HepG2 (cell line): Measurements from ENCODE around the gene KIF9. TPM values are rescaled to one million over a fixed set of nuclear protein-coding genes. Genes with fewer than 3 reads are reported as not detected.

ENCODE experiments used
- ATAC-seq: fragments of 200-7000 bp; cut with Tn5 transposase; 3 replicates; pipeline ENCODE4 v1.9.1; 2020; ENCODE audit warnings: mild to moderate bottlenecking, moderate library complexity
- BruUV-seq: library from RNA; stranded (reverse); fragments of 400-500 nt; replicated peaks from 2 replicates; lab custom pipeline; 2021; lab: Mats Ljungman, UMichigan
- CTCF ChIA-PET: fragments of 300-600 bp; formaldehyde crosslinking; extraction: SDS; loops from one replicate; lab custom pipeline; 2021; ENCODE audit warnings: low total read pairs, inconsistent platforms, low intra/inter-chr PET ratio; lab: Yijun Ruan, JAX
- POLR2A ChIA-PET: fragments of 350-600 bp; sonication (Branson Sonifier 250); formaldehyde crosslinking; loops from one replicate; lab custom pipeline; 2020; ENCODE audit warnings: antibody characterized with exemption, inconsistent platforms; lab: Yijun Ruan, JAX
- DNase-seq: peaks from one replicate; pipeline ENCODE4 v3.0.0-alpha.2; 2015; ENCODE audit warnings: low spot score
- FAIRE-seq: peaks from 3 replicates; lab custom pipeline; 2011; peaks lifted over from hg19 to GRCh38; lab: Jason Lieb, UNC
- H2AFZ ChIP-seq: one replicate; pipeline ENCODE4 v1.6.1; 2011; ENCODE audit warnings: low read length, inconsistent platforms
- H3K27ac ChIP-seq: fragments of 300-600 bp; 3 replicates; pipeline ENCODE4 v1.8.0; 2011; ENCODE audit warnings: mixed run types, mild to moderate bottlenecking, mixed read lengths, low read length, inconsistent platforms; ENCODE audit not compliant: insufficient read depth; ENCODE audit errors: extremely low read length
- H3K27me3 ChIP-seq, 2 experiments: fragments of 200-600 bp in 1 of 2; 2 replicates in 1 of 2; 3 replicates in 1 of 2; pipeline versions ENCODE4 v1.6.0 to v1.8.0; 2011; ENCODE audit warnings: low read length in 2 of 2, mild to moderate bottlenecking in 2 of 2, moderate library complexity in 2 of 2, inconsistent platforms in 1 of 2; ENCODE audit not compliant: insufficient read depth in 2 of 2, control insufficient read depth in 1 of 2
- H3K36me3 ChIP-seq, 2 experiments: fragments of 200-600 bp in 1 of 2; replicated peaks in 1 of 2; 2 replicates in 1 of 2; 3 replicates in 1 of 2; pipeline versions ENCODE4 v1.5.1 to v1.8.0; 2011; ENCODE audit warnings: low read length in 2 of 2, inconsistent platforms in 1 of 2; ENCODE audit not compliant: insufficient read depth in 2 of 2, control insufficient read depth in 1 of 2
- H3K4me1 ChIP-seq: 2 replicates; pipeline ENCODE4 v1.5.1; 2012; ENCODE audit warnings: low read length, inconsistent platforms; ENCODE audit not compliant: insufficient read depth
- H3K4me2 ChIP-seq: 2 replicates; pipeline ENCODE4 v1.6.0; 2011; ENCODE audit warnings: low read depth, low read length, inconsistent platforms
- H3K4me3 ChIP-seq, 3 experiments: fragments of 200-600 bp in 1 of 3; sonication (generic), shearing (Covaris generic) in 1 of 3; replicated peaks in 1 of 3; 2 replicates each; pipeline ENCODE4 v1.5.1; 2011 to 2016; ENCODE audit warnings: low read length in 3 of 3, inconsistent platforms in 2 of 3, low read depth in 2 of 3, mild to moderate bottlenecking in 2 of 3, control low read depth in 1 of 3, mixed read lengths in 1 of 3; ENCODE audit not compliant: insufficient read depth in 1 of 3
- H3K79me2 ChIP-seq: one replicate; pipeline ENCODE4 v1.6.1; 2011; ENCODE audit warnings: low read length, inconsistent platforms; ENCODE audit not compliant: insufficient read depth
- H3K9ac ChIP-seq: 2 replicates; pipeline ENCODE4 v1.6.0; 2011; ENCODE audit warnings: mild to moderate bottlenecking, low read depth, low read length, inconsistent platforms; ENCODE audit not compliant: insufficient read depth
- H3K9me3 ChIP-seq: 2 replicates; pipeline ENCODE4 v1.5.1; 2012; ENCODE audit warnings: mild to moderate bottlenecking, low read length
- H4K20me1 ChIP-seq: 2 replicates; pipeline ENCODE4 v1.6.0; 2011; ENCODE audit warnings: inconsistent platforms, mild to moderate bottlenecking, low read length, moderate library complexity; ENCODE audit not compliant: insufficient read depth
- CBFB ChIP-seq: sonication (generic); formaldehyde crosslinking; IDR thresholded peaks from 2 replicates; pipeline ENCODE4 v1.4.0; 2020; ENCODE audit warnings: missing genetic modification reagents
- GATAD2A ChIP-seq: IDR thresholded peaks from 2 replicates; pipeline ENCODE4 v1.6.1; 2016
- HIVEP1 ChIP-seq: sonication (generic); formaldehyde crosslinking; IDR thresholded peaks from 2 replicates; pipeline ENCODE4 v1.4.0; 2020; ENCODE audit warnings: mild to moderate bottlenecking, missing genetic modification reagents
- MAFG ChIP-seq: sonication (generic); formaldehyde crosslinking; IDR thresholded peaks from 2 replicates; pipeline ENCODE4 v1.5.1; 2020; ENCODE audit warnings: mild to moderate bottlenecking, missing genetic modification reagents
- MYPOP ChIP-seq: sonication (generic); formaldehyde crosslinking; IDR thresholded peaks from 2 replicates; pipeline ENCODE4 v1.8.1; 2023; ENCODE audit warnings: mild to moderate bottlenecking, moderate library complexity, missing genetic modification reagents
- NPAS2 ChIP-seq: sonication (generic); formaldehyde crosslinking; IDR thresholded peaks from 2 replicates; pipeline ENCODE4 v1.8.0; 2022; ENCODE audit warnings: mild to moderate bottlenecking, missing genetic modification reagents, borderline replicate concordance
- SRSF1 ChIP-seq: fragments of 200-400 bp; formaldehyde crosslinking; optimal IDR thresholded peaks from 2 replicates; pipeline ENCODE3; 2017; ENCODE audit warnings: mild to moderate bottlenecking, low read depth, low read length, moderate library complexity
- TAF1 ChIP-seq: sonication (generic); formaldehyde crosslinking; IDR thresholded peaks from 2 replicates; pipeline ENCODE4 v1.4.0; 2020; ENCODE audit warnings: missing genetic modification reagents
- ZBTB39 ChIP-seq: sonication (generic); formaldehyde crosslinking; IDR thresholded peaks from 2 replicates; pipeline ENCODE4 v1.5.0; 2020; ENCODE audit warnings: missing genetic modification reagents
- ZKSCAN5 ChIP-seq: sonication (generic); formaldehyde crosslinking; IDR thresholded peaks from 2 replicates; pipeline ENCODE4 v1.5.1; 2020; ENCODE audit warnings: mild to moderate bottlenecking, missing genetic modification reagents
- ZMYM3 ChIP-seq: sonication (generic); formaldehyde crosslinking; IDR thresholded peaks from 2 replicates; pipeline ENCODE4 v1.5.1; 2020; ENCODE audit warnings: mild to moderate bottlenecking, missing genetic modification reagents
- ZNF101 ChIP-seq: sonication (generic); formaldehyde crosslinking; IDR thresholded peaks from 2 replicates; pipeline ENCODE4 v1.4.0; 2020; ENCODE audit warnings: mild to moderate bottlenecking, low read depth, missing genetic modification reagents, borderline replicate concordance
- ZNF468 ChIP-seq: sonication (generic); formaldehyde crosslinking; IDR thresholded peaks from 2 replicates; pipeline ENCODE4 v1.8.0; 2022; ENCODE audit warnings: mild to moderate bottlenecking, moderate library complexity, missing genetic modification reagents
- ZNF577 ChIP-seq: sonication (generic); formaldehyde crosslinking; IDR thresholded peaks from 2 replicates; pipeline ENCODE4 v1.4.0; 2020; ENCODE audit warnings: mild to moderate bottlenecking, low read depth, missing genetic modification reagents, borderline replicate concordance
- ZNF687 ChIP-seq: sonication (generic); formaldehyde crosslinking; IDR thresholded peaks from 2 replicates; pipeline ENCODE4 v1.5.1; 2020; ENCODE audit warnings: mild to moderate bottlenecking, missing genetic modification reagents, moderate library complexity
- ZNF770 ChIP-seq: sonication (generic); formaldehyde crosslinking; IDR thresholded peaks from 2 replicates; pipeline ENCODE4 v1.5.0; 2020; ENCODE audit warnings: mild to moderate bottlenecking, missing genetic modification reagents
- ZSCAN25 ChIP-seq: sonication (generic); formaldehyde crosslinking; IDR thresholded peaks from 2 replicates; pipeline ENCODE4 v1.8.0; 2022; ENCODE audit warnings: mild to moderate bottlenecking, missing genetic modification reagents
- WGBS: methylation state at CpG from one replicate; pipeline ENCODE4 v1.1.6; 2017; ENCODE audit warnings: low lambda C conversion rate; 5-methylcytosine and 5-hydroxymethylcytosine counted together
- in situ Hi-C: cut with HindIII; loops from 2 replicates; pipeline ENCODE4 v1.10.0; 2017; ENCODE audit warnings: low pct_unique_long_range_greater_than_20kb; ENCODE audit not compliant: extremely low pct_ligation_motif_present
- intact Hi-C: fragments of 100-400 bp; cut with micrococcal nuclease; formaldehyde crosslinking; loops from one replicate; pipeline ENCODE4 v1.10.0; 2022; ENCODE audit not compliant: unreplicated experiment
- polyA plus RNA-seq, 8 experiments: library from polyadenylated mRNA; depleted of rRNA in 3 of 8; stranded (reverse) in 7 of 8; unstranded in 1 of 8; fragments of >200 nt; fragmentation: Illumina TruSeq in 4 of 8; extraction: Trizol in 4 of 8; gene quantifications; 2 replicates each; pipeline versions ENCODE4 v1.2.1 to v1.2.3, GENCODE V29; 2011 to 2016; ENCODE audit warnings: low read depth in 4 of 8, missing spikeins in 1 of 8, mixed read lengths in 1 of 8; ENCODE audit not compliant: insufficient read depth in 1 of 8
- total RNA-seq, 5 experiments: library from RNA; depleted of rRNA; stranded (reverse); fragments of >200 nt; fragmentation: Illumina TruSeq; extraction: Trizol; gene quantifications; 2 replicates each; pipeline ENCODE4 v1.2.3, GENCODE V29; 2016; ENCODE audit warnings: low read depth in 1 of 5

KIF9 gene
- total and polyA plus RNA-seq, 2 of the 13 experiments (the other 11 are each of a cell fraction or from before 2014, with no cell fraction given): 5.1 to 16.9 TPM

GRCh38 chr3:47259114-47259513 lies 23.5 kb downstream of the KIF9 start:
- ATAC-seq (peak; percentile 72), FAIRE-seq (no peak), DNase-seq (no peak)
- Histone ChIP-seq H3K9me3 (no peaks in the 10 kb centered on the region), H3K4me3 (peak overlapping the region; percentile 3 to 48 (median 15); a peak in 4 of 6 replicates), H3K4me1 (peaks cover 10% of the 10 kb centered on the region), H3K9ac (peak overlapping the region; percentile 22; the same call in 1 of the 2 replicates), H3K27ac (no peak overlapping the region), H3K79me2 (no peaks in the 10 kb centered on the region), H2AFZ (peak overlapping the region; percentile 90), H3K27me3 (no peaks in the 10 kb centered on the region; a peak in 3 of 5 replicates), H4K20me1 (no peaks in the 10 kb centered on the region), H3K4me2 (peak overlapping the region; percentile 87), H3K36me3 (no peaks in the 10 kb centered on the region)
- BruUV-seq: no TSS peak
- intact Hi-C loops (no loop called here), in situ Hi-C loops (no loop called here)
- POLR2A ChIA-PET: no interaction called here
- 20% methylated on average over 3 of the region's 3 CpGs for WGBS
- CTCF ChIA-PET: no interaction called here
- TF ChIP-seq MAFG (CRISPR knock-in tag) (no peak), ZSCAN25 (no peak), ZMYM3 (CRISPR knock-in tag) (0 out of 2 replicates have a peak, but pooled peaks have one; percentile 36), CBFB (CRISPR knock-in tag) (no peak), ZKSCAN5 (no peak), ZNF687 (CRISPR knock-in tag) (peak; percentile 33), MYPOP (CRISPR knock-in tag) (no peak), ZNF770 (CRISPR knock-in tag) (peak; percentile 65; the same call in 1 of the 2 replicates), ZBTB39 (CRISPR knock-in tag) (no peak), NPAS2 (no peak), ZNF468 (CRISPR knock-in tag) (no peak), GATAD2A (no peak), ZNF577 (CRISPR knock-in tag) (no peak), ZNF101 (CRISPR knock-in tag) (no peak), SRSF1 (no peak), HIVEP1 (CRISPR knock-in tag) (no peak), TAF1 (no peak)
